Neural progenitor cell (in vitro differentiated cells): ENCODE results near the gene ZAR1L. TPM values are rescaled to one million over a fixed set of nuclear protein-coding genes. Genes with fewer than 3 reads are reported as not detected.

ENCODE experiments used
- DNase-seq: peaks from one replicate; pipeline ENCODE4 v3.0.0-alpha.2; 2016; ENCODE audit warnings: low spot score
- H2AFZ ChIP-seq: fragments of 200-600 bp; sonication (generic); replicated peaks from 2 replicates; pipeline ENCODE4 v1.6.1; 2016; ENCODE audit warnings: antibody characterized with exemption
- H3F3A ChIP-seq: fragments of 200-600 bp; sonication (generic); 2 replicates; pipeline ENCODE4 v1.6.1; 2016; ENCODE audit warnings: antibody characterized with exemption, low read depth
- H3K27ac ChIP-seq: fragments of 200-600 bp; sonication (generic); 2 replicates; pipeline ENCODE4 v1.5.1; 2016; ENCODE audit warnings: mild to moderate bottlenecking
- H3K27me3 ChIP-seq: fragments of 200-600 bp; sonication (generic); 2 replicates; pipeline ENCODE4 v1.6.1; 2016; ENCODE audit warnings: mild to moderate bottlenecking, moderate library complexity
- H3K36me3 ChIP-seq: fragments of 200-600 bp; sonication (generic); 2 replicates; pipeline ENCODE4 v1.5.1; 2016
- H3K4me1 ChIP-seq: fragments of 200-600 bp; sonication (generic); 2 replicates; pipeline ENCODE4 v1.6.1; 2016; ENCODE audit warnings: mixed run types
- H3K4me2 ChIP-seq: fragments of 200-600 bp; sonication (generic); 2 replicates; pipeline ENCODE4 v1.6.1; 2016
- H3K4me3 ChIP-seq: fragments of 200-600 bp; sonication (generic); 2 replicates; pipeline ENCODE4 v1.5.1; 2016
- H3K79me2 ChIP-seq: fragments of 200-600 bp; sonication (generic); 2 replicates; pipeline ENCODE4 v1.6.1; 2016; ENCODE audit warnings: low read depth
- H3K9ac ChIP-seq: fragments of 200-600 bp; sonication (generic); 2 replicates; pipeline ENCODE4 v1.6.1; 2016
- H3K9me3 ChIP-seq: fragments of 200-600 bp; sonication (generic); 2 replicates; pipeline ENCODE4 v1.5.1; 2016; ENCODE audit warnings: low read depth
- H4K20me1 ChIP-seq: fragments of 200-600 bp; sonication (generic); 2 replicates; pipeline ENCODE4 v1.6.1; 2016; ENCODE audit warnings: low read depth
- H3K27ac Mint-ChIP-seq: 3 replicates; pipeline ENCODE4 v1.8.0; 2021; ENCODE audit warnings: mixed read lengths
- H3K27me3 Mint-ChIP-seq: 2 replicates; pipeline ENCODE4 v1.8.0; 2022; ENCODE audit warnings: low read depth, mild to moderate bottlenecking, inconsistent platforms, moderate library complexity, mixed read lengths; ENCODE audit not compliant: insufficient read depth
- H3K36me3 Mint-ChIP-seq: 3 replicates; pipeline ENCODE4 v1.8.0; 2021; ENCODE audit warnings: mixed read lengths
- H3K4me1 Mint-ChIP-seq: 3 replicates; pipeline ENCODE4 v1.8.0; 2021; ENCODE audit warnings: mixed read lengths
- H3K4me3 Mint-ChIP-seq: 3 replicates; pipeline ENCODE4 v1.8.0; 2021; ENCODE audit warnings: mild to moderate bottlenecking, moderate library complexity, mixed read lengths
- H3K9me3 Mint-ChIP-seq: 3 replicates; pipeline ENCODE4 v1.8.0; 2020; ENCODE audit warnings: mixed read lengths
- EZH2 ChIP-seq: fragments of 200-600 bp; sonication (generic); IDR thresholded peaks from 2 replicates; pipeline ENCODE4 v1.6.1; 2017; ENCODE audit warnings: antibody characterized with exemption, mild to moderate bottlenecking, moderate library complexity
- EZH2phosphoT487 ChIP-seq: fragments of 200-600 bp; sonication (generic); IDR thresholded peaks from 2 replicates; pipeline ENCODE4 v1.6.1; 2017; ENCODE audit warnings: antibody characterized with exemption
- total RNA-seq: library from RNA; depleted of rRNA; stranded (reverse); fragments of >200 nt; gene quantifications from 2 replicates; pipeline ENCODE4 v1.2.3, GENCODE V29; 2015; ENCODE audit warnings: low replicate concordance
- TF ChIP-seq, protein P1 (sequence below): fragments of 200-600 bp; sonication (generic); IDR thresholded peaks from 2 replicates; pipeline ENCODE4 v1.5.1; 2017; ENCODE audit warnings: antibody characterized with exemption, mild to moderate bottlenecking

ZAR1L gene
- total RNA-seq, 1 donor from 2014 or later: 2.2 TPM

DNA sequence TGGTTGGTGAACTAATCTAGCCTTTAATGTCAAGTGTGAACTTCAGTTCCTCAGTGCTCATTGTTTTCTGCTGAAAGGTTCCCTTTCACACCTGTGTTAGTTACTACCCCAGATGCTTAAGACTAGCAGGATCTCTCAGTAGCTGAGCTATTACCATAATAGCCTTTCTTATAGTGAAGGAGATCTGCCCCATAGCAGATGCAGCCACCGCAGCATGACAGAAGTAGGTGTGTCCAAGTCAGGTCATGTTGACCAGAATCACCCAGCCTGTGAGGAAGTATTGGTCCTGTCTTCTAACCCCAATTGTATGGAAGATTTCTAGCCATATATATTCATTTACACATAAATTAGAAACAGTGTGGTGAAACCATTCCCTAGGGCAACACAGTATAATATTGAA is 37.3 kb downstream of the ZAR1L start:
- no peaks in the 10 kb centered on the region for H4K20me1 ChIP-seq
- no peaks in the 10 kb centered on the region for H3K9me3 Mint-ChIP-seq
- no peak overlapping the region for H3K4me2 ChIP-seq
- H3K9ac ChIP-seq: no peak overlapping the region
- DNase-seq: no peak
- H3K27me3 Mint-ChIP-seq: no peaks in the 10 kb centered on the region
- TF ChIP-seq EZH2 (no peak), EZH2phosphoT487 (no peak)
- TF ChIP-seq, protein P1, sequence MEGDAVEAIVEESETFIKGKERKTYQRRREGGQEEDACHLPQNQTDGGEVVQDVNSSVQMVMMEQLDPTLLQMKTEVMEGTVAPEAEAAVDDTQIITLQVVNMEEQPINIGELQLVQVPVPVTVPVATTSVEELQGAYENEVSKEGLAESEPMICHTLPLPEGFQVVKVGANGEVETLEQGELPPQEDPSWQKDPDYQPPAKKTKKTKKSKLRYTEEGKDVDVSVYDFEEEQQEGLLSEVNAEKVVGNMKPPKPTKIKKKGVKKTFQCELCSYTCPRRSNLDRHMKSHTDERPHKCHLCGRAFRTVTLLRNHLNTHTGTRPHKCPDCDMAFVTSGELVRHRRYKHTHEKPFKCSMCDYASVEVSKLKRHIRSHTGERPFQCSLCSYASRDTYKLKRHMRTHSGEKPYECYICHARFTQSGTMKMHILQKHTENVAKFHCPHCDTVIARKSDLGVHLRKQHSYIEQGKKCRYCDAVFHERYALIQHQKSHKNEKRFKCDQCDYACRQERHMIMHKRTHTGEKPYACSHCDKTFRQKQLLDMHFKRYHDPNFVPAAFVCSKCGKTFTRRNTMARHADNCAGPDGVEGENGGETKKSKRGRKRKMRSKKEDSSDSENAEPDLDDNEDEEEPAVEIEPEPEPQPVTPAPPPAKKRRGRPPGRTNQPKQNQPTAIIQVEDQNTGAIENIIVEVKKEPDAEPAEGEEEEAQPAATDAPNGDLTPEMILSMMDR: no peak
- H3K4me1 Mint-ChIP-seq: peaks cover 18% of the 10 kb centered on the region
- H3K27me3 ChIP-seq: no peaks in the 10 kb centered on the region
- H3K79me2 ChIP-seq: no peaks in the 10 kb centered on the region
- H3K36me3 ChIP-seq: no peaks in the 10 kb centered on the region
- no peak overlapping the region for H3K4me3 ChIP-seq
- no peaks in the 10 kb centered on the region for H3K36me3 Mint-ChIP-seq
- H3F3A ChIP-seq: no peaks in the 10 kb centered on the region
- no peak overlapping the region for H3K27ac ChIP-seq
- no peak overlapping the region for H3K27ac Mint-ChIP-seq
- H3K4me1 ChIP-seq: no peaks in the 10 kb centered on the region
- H3K4me3 Mint-ChIP-seq: no peak overlapping the region
- no peaks in the 10 kb centered on the region for H3K9me3 ChIP-seq
- no peak overlapping the region for H2AFZ ChIP-seq

DNA sequence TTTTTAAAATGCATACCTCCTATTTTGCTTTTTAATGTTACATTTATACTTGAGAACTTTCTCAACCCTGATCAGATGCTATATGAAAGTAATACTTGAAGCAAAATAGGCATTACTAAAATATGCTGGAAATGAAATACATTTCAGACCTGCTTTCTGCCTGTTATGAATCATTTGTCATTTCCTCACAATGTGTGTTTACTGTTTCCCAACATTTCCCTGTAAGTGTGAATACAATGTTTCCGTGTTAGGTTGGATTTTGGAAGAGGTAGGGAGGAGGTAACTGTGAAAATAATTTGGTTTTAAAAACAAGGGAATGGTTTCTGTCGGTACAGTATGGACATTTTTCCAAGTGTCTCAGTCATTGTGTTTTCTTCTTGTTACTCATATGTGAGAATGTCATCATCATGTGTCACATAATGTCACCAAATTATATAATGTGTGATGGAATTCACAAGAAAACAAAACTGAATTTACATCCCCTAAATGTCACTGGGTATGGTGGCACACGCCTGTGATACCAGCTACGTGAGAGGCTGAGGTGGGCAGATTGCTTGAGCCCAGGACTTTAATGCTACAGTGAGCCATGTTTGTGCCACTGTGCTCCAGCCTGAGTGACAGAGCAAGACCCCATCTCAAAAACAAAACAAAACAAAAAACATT is 43.0 kb downstream of the ZAR1L start:
- DNase-seq: no peak
- Mint-ChIP-seq H3K27ac (no peak overlapping the region), H3K27me3 (peaks cover 2% of the 10 kb centered on the region), H3K4me3 (no peak overlapping the region), H3K9me3 (peaks cover 2% of the 10 kb centered on the region), H3K4me1 (peaks cover 9% of the 10 kb centered on the region), H3K36me3 (no peaks in the 10 kb centered on the region)
- Histone ChIP-seq H3K4me1 (no peaks in the 10 kb centered on the region), H3K9ac (no peak overlapping the region), H3K9me3 (no peaks in the 10 kb centered on the region), H3K27ac (no peak overlapping the region), H2AFZ (no peak overlapping the region), H3F3A (no peaks in the 10 kb centered on the region), H3K4me3 (no peak overlapping the region), H3K4me2 (no peak overlapping the region), H3K36me3 (no peaks in the 10 kb centered on the region), H3K27me3 (no peaks in the 10 kb centered on the region), H4K20me1 (no peaks in the 10 kb centered on the region), H3K79me2 (no peaks in the 10 kb centered on the region)
- TF ChIP-seq EZH2phosphoT487: no peak
- TF ChIP-seq, protein P1: no peak
- no peak for TF ChIP-seq EZH2

DNA sequence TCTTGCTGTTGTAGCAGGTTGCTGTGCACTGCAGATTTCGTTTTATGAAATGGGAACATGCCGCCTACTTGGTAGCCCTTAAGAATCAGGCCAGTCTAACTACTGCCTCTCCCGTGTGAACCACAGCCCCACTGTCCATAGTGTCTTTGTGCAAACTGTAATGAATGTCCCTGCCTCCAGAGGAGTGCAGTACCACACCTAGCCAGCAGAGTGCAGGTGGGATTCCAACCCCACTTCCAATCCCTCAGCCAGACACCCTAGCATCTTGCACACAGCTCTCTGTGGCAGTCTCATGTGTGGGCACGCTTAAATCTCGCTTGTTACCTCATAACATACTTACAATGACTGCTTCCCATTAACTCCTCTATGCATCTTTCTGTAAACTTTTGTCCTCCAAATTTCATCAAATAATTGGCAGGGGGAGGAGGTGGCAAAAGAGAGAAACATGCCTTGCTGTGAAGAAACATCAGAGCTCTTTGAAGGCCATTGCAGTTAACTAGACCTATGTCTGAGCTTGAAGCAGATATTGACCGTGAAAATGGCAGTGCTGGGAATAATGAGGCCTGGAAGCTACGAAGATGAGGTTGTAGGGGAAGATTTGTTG is 47.2 kb downstream of the ZAR1L start:
- H3K4me3 Mint-ChIP-seq: no peak overlapping the region
- H3K9me3 ChIP-seq: no peaks in the 10 kb centered on the region
- no peak overlapping the region for H3K4me3 ChIP-seq
- H3K9ac ChIP-seq: no peak overlapping the region
- TF ChIP-seq, protein P1: peak; percentile 57
- no peak for TF ChIP-seq EZH2phosphoT487
- H3K36me3 Mint-ChIP-seq: no peaks in the 10 kb centered on the region
- H2AFZ ChIP-seq: no peak overlapping the region
- no peak overlapping the region for H3K4me2 ChIP-seq
- peaks cover 2% of the 10 kb centered on the region for H3K9me3 Mint-ChIP-seq
- H3K27me3 ChIP-seq: no peaks in the 10 kb centered on the region
- H4K20me1 ChIP-seq: no peaks in the 10 kb centered on the region
- no peaks in the 10 kb centered on the region for H3K4me1 ChIP-seq
- no peaks in the 10 kb centered on the region for H3K4me1 Mint-ChIP-seq
- H3K27ac ChIP-seq: no peak overlapping the region
- H3K79me2 ChIP-seq: no peaks in the 10 kb centered on the region
- no peaks in the 10 kb centered on the region for H3F3A ChIP-seq
- no peak overlapping the region for H3K27ac Mint-ChIP-seq
- no peaks in the 10 kb centered on the region for H3K36me3 ChIP-seq
- peaks cover 2% of the 10 kb centered on the region for H3K27me3 Mint-ChIP-seq
- peak; percentile 27 for DNase-seq
